Esophagus squamous epithelium (tissue), 5 donors: Measurements from ENCODE around the gene MORN5. TPM values are rescaled to one million over a fixed set of nuclear protein-coding genes. Genes with fewer than 3 reads are reported as not detected.

Experiments used
- DNase-seq: peaks from one replicate; lab custom pipeline; 2025; lab: John Stamatoyannopoulos, UW
- H3K27ac ChIP-seq, 4 donors: fragments of 200-600 bp; sonication (generic); one replicate each; pipeline ENCODE4 v1.5.1; 2016 to 2019; ENCODE audit warnings: mild to moderate bottlenecking in 1 of 4
- H3K27me3 ChIP-seq, 4 donors: fragments of 200-600 bp; sonication (generic); 1 replicate in 3 of 4; 2 replicates in 1 of 4; pipeline versions ENCODE4 v1.5.1 to v1.6.0; 2017 to 2021; ENCODE audit warnings: antibody characterized with exemption in 1 of 4
- H3K36me3 ChIP-seq, 3 donors: fragments of 200-600 bp; sonication (generic); one replicate each; pipeline ENCODE4 v1.5.1; 2016 to 2019
- H3K4me1 ChIP-seq, 3 donors: fragments of 200-600 bp; sonication (generic); one replicate each; pipeline ENCODE4 v1.5.1; 2017 to 2019
- H3K4me3 ChIP-seq, 4 donors: fragments of 200-600 bp; sonication (generic); 1 replicate in 3 of 4; 2 replicates in 1 of 4; pipeline ENCODE4 v1.5.1; 2016 to 2019; ENCODE audit warnings: mild to moderate bottlenecking in 2 of 4, moderate library complexity in 1 of 4
- H3K9me3 ChIP-seq, 3 donors: fragments of 200-600 bp; sonication (generic); one replicate each; pipeline ENCODE4 v1.5.1; 2016 to 2019
- POLR2A ChIP-seq, 4 donors: fragments of 450-650 bp; IDR thresholded peaks; one replicate each; pipeline ENCODE4 v1.6.1; 2017; ENCODE audit warnings: antibody characterized with exemption in 4 of 4, mild to moderate bottlenecking in 4 of 4, moderate library complexity in 3 of 4
- WGBS, 2 donors: methylation state at CpG; one replicate each; pipeline ENCODE4 v1.1.5; 2018; 5-methylcytosine and 5-hydroxymethylcytosine counted together
- intact Hi-C: fragments of 100-400 bp; cut with DNase I; formaldehyde crosslinking; loops from one replicate; pipeline ENCODE4 v1.15.0; 2022
- total RNA-seq, 4 donors: library from RNA; depleted of rRNA; stranded (reverse); fragments of >200 nt; gene quantifications; one replicate each; pipeline ENCODE4 v1.1.0, GENCODE V29; 2016
- TF ChIP-seq, protein P1 (sequence below), 6 experiments: fragments of 450-650 bp in 4 of 6; fragments of 200-600 bp in 2 of 6; sonication (generic) in 2 of 6; IDR thresholded peaks; one replicate each; pipeline ENCODE4 v1.5.1; 2016 to 2019; ENCODE audit warnings: antibody characterized with exemption in 6 of 6, mild to moderate bottlenecking in 4 of 6, moderate library complexity in 4 of 6
- donor health status: DM: yes; HTN: yes; CAD: no.

MORN5 gene
- total RNA-seq, 4 donors from 2014 or later: not detected

DNA sequence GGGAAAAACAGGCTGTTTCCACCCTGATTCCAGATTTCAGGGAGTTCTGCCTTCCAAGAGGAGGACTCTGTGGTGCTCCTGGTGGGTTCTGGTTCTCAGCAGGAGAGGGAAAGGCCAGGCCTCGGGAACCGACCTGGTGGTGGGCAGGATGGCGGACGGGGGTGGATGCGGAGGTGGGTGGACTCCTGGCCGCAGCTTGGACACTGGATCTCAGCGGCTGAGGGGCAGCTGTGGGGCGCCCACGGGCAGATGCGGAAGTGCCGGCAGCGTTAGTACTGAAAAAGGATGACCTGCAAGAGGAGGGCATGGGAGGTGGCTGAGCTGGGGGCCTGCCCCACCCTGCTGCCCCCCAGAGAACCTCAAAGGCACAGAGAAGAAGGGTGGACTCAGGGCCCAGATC lies 44.8 kb downstream of the MORN5 start:
- Histone ChIP-seq H3K9me3 (no peaks in the 10 kb centered on the region), H3K4me1 (no peaks in the 10 kb centered on the region), H3K27me3 (peaks cover 0 to 21% (median 0%) of the 10 kb centered on the region in 4 donors), H3K4me3 (no peak overlapping the region), H3K36me3 (no peaks in the 10 kb centered on the region), H3K27ac (no peak overlapping the region)
- no peak for DNase-seq
- intact Hi-C loops: no loop called here
- TF ChIP-seq, protein P1, sequence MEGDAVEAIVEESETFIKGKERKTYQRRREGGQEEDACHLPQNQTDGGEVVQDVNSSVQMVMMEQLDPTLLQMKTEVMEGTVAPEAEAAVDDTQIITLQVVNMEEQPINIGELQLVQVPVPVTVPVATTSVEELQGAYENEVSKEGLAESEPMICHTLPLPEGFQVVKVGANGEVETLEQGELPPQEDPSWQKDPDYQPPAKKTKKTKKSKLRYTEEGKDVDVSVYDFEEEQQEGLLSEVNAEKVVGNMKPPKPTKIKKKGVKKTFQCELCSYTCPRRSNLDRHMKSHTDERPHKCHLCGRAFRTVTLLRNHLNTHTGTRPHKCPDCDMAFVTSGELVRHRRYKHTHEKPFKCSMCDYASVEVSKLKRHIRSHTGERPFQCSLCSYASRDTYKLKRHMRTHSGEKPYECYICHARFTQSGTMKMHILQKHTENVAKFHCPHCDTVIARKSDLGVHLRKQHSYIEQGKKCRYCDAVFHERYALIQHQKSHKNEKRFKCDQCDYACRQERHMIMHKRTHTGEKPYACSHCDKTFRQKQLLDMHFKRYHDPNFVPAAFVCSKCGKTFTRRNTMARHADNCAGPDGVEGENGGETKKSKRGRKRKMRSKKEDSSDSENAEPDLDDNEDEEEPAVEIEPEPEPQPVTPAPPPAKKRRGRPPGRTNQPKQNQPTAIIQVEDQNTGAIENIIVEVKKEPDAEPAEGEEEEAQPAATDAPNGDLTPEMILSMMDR (IDR thresholded peaks at IDR 0.05): no peak
- no peak for TF ChIP-seq POLR2A (IDR thresholded peaks at IDR 0.05)
- WGBS, 2 donors: 70 to 94% methylated on average over 2 to 10 of the region's 12 CpGs

DNA sequence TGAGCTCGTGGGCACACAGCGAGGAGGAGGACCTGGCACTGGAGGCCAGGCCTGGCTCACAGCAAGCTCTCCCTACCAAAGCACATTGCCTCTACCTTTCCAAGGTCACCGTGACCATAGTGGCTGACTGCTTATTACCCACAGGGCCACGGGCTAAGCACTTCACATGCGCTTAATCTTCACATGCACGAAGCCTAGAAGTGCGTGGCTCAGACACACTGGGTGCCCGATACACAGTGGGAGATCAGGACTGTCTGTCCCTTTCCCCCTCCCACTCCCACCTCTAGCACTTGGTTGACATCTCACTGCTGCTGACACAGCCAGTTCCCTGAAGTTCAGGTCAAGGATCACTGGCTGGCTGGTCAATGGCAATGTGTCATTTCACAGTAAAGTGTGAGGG lies 45.5 kb downstream of the MORN5 start:
- Histone ChIP-seq H3K4me3 (no peak overlapping the region), H3K9me3 (no peaks in the 10 kb centered on the region), H3K4me1 (no peaks in the 10 kb centered on the region), H3K27me3 (peaks cover 0 to 22% (median 0%) of the 10 kb centered on the region in 4 donors), H3K27ac (no peak overlapping the region), H3K36me3 (no peaks in the 10 kb centered on the region)
- intact Hi-C loops: no loop called here
- 87 to 92% methylated on average over 5 to 6 of the region's 8 CpGs for WGBS, 2 donors
- no peak for TF ChIP-seq POLR2A (IDR thresholded peaks at IDR 0.05)
- TF ChIP-seq, protein P1 (IDR thresholded peaks at IDR 0.05): no peak
- DNase-seq: no peak

DNA sequence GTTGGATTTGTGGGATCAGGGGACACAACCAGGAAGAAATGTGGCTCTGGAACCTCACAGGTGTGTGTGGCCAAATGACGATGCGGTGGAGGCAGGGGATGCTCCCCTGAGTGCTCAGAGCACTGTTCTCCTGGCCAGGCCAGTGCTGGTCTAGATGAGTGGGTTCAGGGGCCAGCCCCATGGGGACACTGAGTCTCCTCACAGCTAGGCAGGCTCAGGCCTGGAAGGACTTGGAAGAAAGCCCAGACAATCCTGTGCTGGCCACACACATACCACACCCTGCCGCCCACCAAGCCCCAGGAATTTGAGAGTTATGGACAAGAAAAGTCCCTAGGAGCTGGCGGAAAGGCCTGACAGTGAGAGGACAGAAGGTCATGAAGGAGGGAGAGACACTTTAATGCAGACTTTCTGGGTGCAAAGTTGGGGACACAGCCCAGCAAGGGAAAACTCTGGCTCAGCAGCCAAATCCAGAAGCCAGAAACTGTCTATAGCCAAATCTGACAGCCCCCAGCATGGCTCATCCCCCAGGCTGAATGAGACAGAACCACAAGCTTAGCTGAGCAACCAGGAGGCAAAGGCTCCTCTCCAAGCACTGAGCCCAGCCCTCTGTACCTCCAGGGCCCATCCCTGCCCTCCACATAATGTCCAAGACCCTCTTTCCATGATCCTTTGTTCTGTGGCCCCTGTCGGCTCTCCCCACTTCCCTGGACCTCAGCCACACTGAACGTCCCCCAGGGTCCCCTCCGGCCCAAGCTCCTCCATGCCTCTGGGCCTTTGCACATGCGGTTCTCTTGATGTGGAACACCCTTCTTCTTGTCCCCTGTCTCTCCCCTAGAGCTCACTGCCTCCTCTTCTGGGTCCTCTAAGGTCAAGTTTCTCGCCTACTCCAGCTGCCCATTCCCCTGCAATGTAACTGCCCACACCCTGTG lies 46.7 kb downstream of the MORN5 start:
- Histone ChIP-seq H3K4me1 (no peaks in the 10 kb centered on the region), H3K9me3 (no peaks in the 10 kb centered on the region), H3K4me3 (no peak overlapping the region), H3K27me3 (peaks cover 0 to 34% (median 1%) of the 10 kb centered on the region in 4 donors), H3K27ac (no peak overlapping the region), H3K36me3 (no peaks in the 10 kb centered on the region)
- TF ChIP-seq, protein P1 (IDR thresholded peaks at IDR 0.05): no peak
- no peak for TF ChIP-seq POLR2A (IDR thresholded peaks at IDR 0.05)
- intact Hi-C loops: no loop called here
- no peak for DNase-seq
- 72 to 85% methylated on average over 5 to 9 of the region's 9 CpGs for WGBS, 2 donors

DNA sequence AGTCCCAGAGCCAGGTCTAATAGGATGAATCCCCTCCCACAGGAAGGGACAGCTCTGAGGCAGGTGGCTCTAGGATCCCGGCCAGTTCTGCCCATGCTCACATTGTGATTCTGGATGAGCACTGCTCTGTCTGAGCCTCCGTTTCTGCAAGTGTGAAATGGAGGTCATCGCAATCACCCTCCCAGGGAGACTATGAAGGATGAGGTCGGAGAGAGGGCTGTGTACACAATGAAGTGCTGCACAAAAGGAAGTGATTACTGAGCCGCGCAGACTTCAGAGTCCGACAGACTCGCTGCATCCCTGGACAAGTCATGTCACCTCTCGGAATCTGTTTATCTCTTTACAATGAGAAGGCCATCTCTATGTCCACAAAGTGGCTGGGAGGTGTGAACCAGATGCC lies 47.4 kb downstream of the MORN5 start:
- Histone ChIP-seq H3K9me3 (no peaks in the 10 kb centered on the region), H3K27me3 (peaks cover 0 to 42% (median 2%) of the 10 kb centered on the region in 4 donors), H3K36me3 (no peaks in the 10 kb centered on the region), H3K27ac (no peak overlapping the region), H3K4me1 (no peaks in the 10 kb centered on the region), H3K4me3 (no peak overlapping the region)
- intact Hi-C loops: no loop called here
- 74 to 76% methylated on average over 5 to 9 of the region's 9 CpGs for whole genome bisulfite sequencing, 2 donors
- DNase-seq: no peak
- TF ChIP-seq, protein P1 (IDR thresholded peaks at IDR 0.05): no peak
- no peak for TF ChIP-seq POLR2A (IDR thresholded peaks at IDR 0.05)

GRCh38 chr9:122209451-122209850 lies 49.7 kb downstream of the MORN5 start:
- Histone ChIP-seq H3K4me1 (peaks cover 12 to 16% (median 13%) of the 10 kb centered on the region in 3 donors), H3K27ac (no peak overlapping the region), H3K36me3 (no peaks in the 10 kb centered on the region), H3K4me3 (no peak overlapping the region), H3K27me3 (peaks cover 6 to 65% (median 13%) of the 10 kb centered on the region in 4 donors), H3K9me3 (no peaks in the 10 kb centered on the region)
- intact Hi-C loops: no loop called here
- WGBS, 2 donors: 87 to 93% methylated on average over 3 to 8 of the region's 12 CpGs
- no peak for TF ChIP-seq POLR2A (IDR thresholded peaks at IDR 0.05)
- TF ChIP-seq, protein P1 (IDR thresholded peaks at IDR 0.05): no peak
- no peak for DNase-seq
